Activated naive CD4-positive, alpha-beta T cell treated with anti-CD3 and anti-CD28 coated beads, Interleukin-2, amount 10 ng/mL, durations not matched to agents 7 days and 5 days (primary cell): ENCODE measurements around the gene CAPZA2.

ENCODE experiments used
- CTCF ChIA-PET: fragments of 350-600 bp; sonication (Branson Sonifier 250); formaldehyde crosslinking; loops from one replicate; lab custom pipeline; 2021; ENCODE audit warnings: antibody characterized with exemption; lab: Charles Lee
- DNase-seq: peaks from one replicate; pipeline ENCODE4 v3.0.0-alpha.2; 2020
- H3K27ac Mint-ChIP-seq: one replicate; pipeline ENCODE4 v1.8.0; 2021; ENCODE audit warnings: mild to moderate bottlenecking, moderate library complexity, mixed read lengths
- H3K27me3 Mint-ChIP-seq: one replicate; pipeline ENCODE4 v1.8.0; 2021; ENCODE audit warnings: mild to moderate bottlenecking, mixed read lengths
- H3K36me3 Mint-ChIP-seq: one replicate; pipeline ENCODE4 v1.8.0; 2021; ENCODE audit warnings: mixed read lengths
- H3K4me1 Mint-ChIP-seq: one replicate; pipeline ENCODE4 v1.8.0; 2021; ENCODE audit warnings: mixed read lengths
- H3K4me3 Mint-ChIP-seq: one replicate; pipeline ENCODE4 v1.8.0; 2021; ENCODE audit warnings: mild to moderate bottlenecking, moderate library complexity, mixed read lengths
- H3K9me3 Mint-ChIP-seq: one replicate; pipeline ENCODE4 v1.8.0; 2021; ENCODE audit warnings: mixed read lengths

The CAPZA2 gene

DNA sequence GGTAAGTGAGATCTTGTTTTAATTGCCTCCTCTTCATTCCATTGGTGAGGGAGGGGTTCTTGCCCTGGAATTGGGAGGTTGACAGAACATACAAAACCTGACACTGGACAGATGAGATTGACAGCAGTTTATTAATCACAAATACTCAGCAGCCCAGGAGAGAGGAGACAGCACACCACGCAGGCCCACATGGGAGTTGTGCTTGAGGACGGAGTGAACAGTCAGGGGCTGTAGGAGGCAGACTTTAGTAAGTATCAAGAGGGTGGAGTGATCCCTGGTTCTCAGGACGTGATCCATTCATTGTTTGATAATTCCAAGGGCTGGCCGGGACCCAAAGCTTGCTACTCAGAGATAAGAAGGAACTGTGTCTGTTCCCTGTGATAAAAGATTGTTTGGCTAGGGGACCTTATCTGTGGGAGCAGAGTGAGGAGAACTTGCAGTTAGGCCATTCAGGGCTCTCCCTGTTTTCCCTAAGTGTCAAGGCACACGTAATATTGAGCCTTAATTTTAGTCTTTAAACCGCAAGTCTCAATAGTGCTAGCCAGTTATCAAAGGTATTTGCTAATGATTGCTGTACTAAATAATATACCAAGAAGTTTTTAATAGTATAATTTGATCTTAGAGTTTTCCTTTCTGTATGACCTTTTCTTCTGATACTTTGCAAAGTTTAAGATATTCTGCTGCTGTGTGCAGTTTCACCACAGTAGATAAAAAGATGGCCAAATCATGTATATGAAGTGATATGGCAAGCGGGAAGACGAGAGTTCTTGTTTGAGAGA, 14.5 kb downstream of the CAPZA2 start:
- H3K36me3 Mint-ChIP-seq = peaks cover 11% of the 10 kb centered on the region
- H3K9me3 Mint-ChIP-seq = no peaks in the 10 kb centered on the region
- DNase-seq = no peak
- H3K27ac Mint-ChIP-seq = no peak overlapping the region
- CTCF ChIA-PET = no interaction called here
- H3K27me3 Mint-ChIP-seq = no peaks in the 10 kb centered on the region
- H3K4me3 Mint-ChIP-seq = no peak overlapping the region
- H3K4me1 Mint-ChIP-seq = peaks cover 27% of the 10 kb centered on the region

GRCh38 chr7:116877443-116878217, 15.2 kb downstream of the CAPZA2 start:
- Mint-ChIP-seq H3K9me3 (no peaks in the 10 kb centered on the region), H3K4me1 (peaks cover 22% of the 10 kb centered on the region), H3K36me3 (peaks cover 10% of the 10 kb centered on the region), H3K4me3 (no peak overlapping the region), H3K27me3 (no peaks in the 10 kb centered on the region), H3K27ac (no peak overlapping the region)
- CTCF ChIA-PET = no interaction called here
- no peak for DNase-seq

GRCh38 chr7:116884691-116885090, 22.3 kb downstream of the CAPZA2 start:
- CTCF ChIA-PET = no interaction called here
- H3K4me3 Mint-ChIP-seq = no peak overlapping the region
- peaks cover 5% of the 10 kb centered on the region for H3K4me1 Mint-ChIP-seq
- peaks cover 28% of the 10 kb centered on the region for H3K36me3 Mint-ChIP-seq
- H3K27me3 Mint-ChIP-seq = no peaks in the 10 kb centered on the region
- peaks cover 9% of the 10 kb centered on the region for H3K9me3 Mint-ChIP-seq
- no peak for DNase-seq
- H3K27ac Mint-ChIP-seq = no peak overlapping the region

GRCh38 chr7:116885724-116886123, 23.3 kb downstream of the CAPZA2 start:
- Mint-ChIP-seq H3K27ac (no peak overlapping the region), H3K27me3 (no peaks in the 10 kb centered on the region), H3K36me3 (peaks cover 31% of the 10 kb centered on the region), H3K9me3 (peaks cover 9% of the 10 kb centered on the region), H3K4me3 (no peak overlapping the region), H3K4me1 (peaks cover 5% of the 10 kb centered on the region)
- no peak for DNase-seq
- CTCF ChIA-PET = interaction anchor here (1.4 kb wide), 1 partner anchor 21 kb away, joined by 3 read pairs; no protein-coding TSS in a partner anchor

GRCh38 chr7:116886543-116887156, 24.3 kb downstream of the CAPZA2 start:
- H3K9me3 Mint-ChIP-seq = peaks cover 9% of the 10 kb centered on the region
- H3K27ac Mint-ChIP-seq = no peak overlapping the region
- H3K36me3 Mint-ChIP-seq = peaks cover 31% of the 10 kb centered on the region
- H3K4me1 Mint-ChIP-seq = peaks cover 5% of the 10 kb centered on the region
- no peak overlapping the region for H3K4me3 Mint-ChIP-seq
- no peaks in the 10 kb centered on the region for H3K27me3 Mint-ChIP-seq
- CTCF ChIA-PET = interaction anchor here (1.4 kb wide), 1 partner anchor 22 kb away, joined by 3 read pairs; no protein-coding TSS in a partner anchor
- DNase-seq = no peak

- no peak overlapping the region for H3K27ac Mint-ChIP-seq
- H3K9me3 Mint-ChIP-seq = peaks cover 9% of the 10 kb centered on the region
- DNase-seq = no peak
- H3K27me3 Mint-ChIP-seq = no peaks in the 10 kb centered on the region
- no peak overlapping the region for H3K4me3 Mint-ChIP-seq
- H3K36me3 Mint-ChIP-seq = peaks cover 42% of the 10 kb centered on the region
- peaks cover 5% of the 10 kb centered on the region for H3K4me1 Mint-ChIP-seq
- CTCF ChIA-PET = interaction anchor here (1.1 kb wide), 1 partner anchor 10 kb away, joined by 3 read pairs; no protein-coding TSS in a partner anchor
Observed at GRCh38 chr7:116888895-116889294, 26.5 kb downstream of the CAPZA2 start.

DNA sequence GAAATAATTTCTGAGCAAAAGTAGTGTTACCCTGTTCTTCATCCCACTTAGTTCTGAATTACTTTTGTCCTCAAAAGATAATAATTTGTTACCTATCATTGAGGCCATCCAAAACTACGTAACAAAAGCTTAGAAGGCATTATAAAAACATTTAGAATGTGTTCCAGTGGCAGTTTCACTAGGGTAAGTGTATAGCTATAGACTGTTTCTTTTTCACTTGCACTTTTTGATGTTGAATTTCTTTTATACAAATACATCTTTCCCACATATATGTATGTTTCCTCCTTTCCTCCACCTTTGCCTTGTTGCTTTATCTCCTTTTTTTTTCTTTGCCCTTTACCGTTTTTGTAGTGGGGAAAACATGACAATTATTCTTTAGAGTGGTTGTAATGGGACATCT, 33.5 kb downstream of the CAPZA2 start:
- Mint-ChIP-seq H3K27ac (no peak overlapping the region), H3K4me1 (no peaks in the 10 kb centered on the region), H3K9me3 (no peaks in the 10 kb centered on the region), H3K27me3 (no peaks in the 10 kb centered on the region), H3K36me3 (peaks cover 38% of the 10 kb centered on the region), H3K4me3 (no peak overlapping the region)
- no peak for DNase-seq
- CTCF ChIA-PET = interaction anchor here (1.7 to 1.8 kb wide), 2 partner anchors 34 to 90 kb away, joined by 5 read pairs; no protein-coding TSS in a partner anchor

- Mint-ChIP-seq H3K4me1 (no peaks in the 10 kb centered on the region), H3K36me3 (peaks cover 40% of the 10 kb centered on the region), H3K4me3 (no peak overlapping the region), H3K27ac (no peak overlapping the region), H3K27me3 (no peaks in the 10 kb centered on the region), H3K9me3 (no peaks in the 10 kb centered on the region)
- DNase-seq = no peak
- CTCF ChIA-PET = interaction anchor here (1.2 to 1.6 kb wide), 2 partner anchors 9 to 229 kb away, joined by 3 to 4 read pairs; no protein-coding TSS in a partner anchor
Observed at GRCh38 chr7:116897661-116898060, 35.3 kb downstream of the CAPZA2 start.

GRCh38 chr7:116899308-116899707, 36.9 kb downstream of the CAPZA2 start:
- no peak overlapping the region for H3K4me3 Mint-ChIP-seq
- no peaks in the 10 kb centered on the region for H3K9me3 Mint-ChIP-seq
- no peak overlapping the region for H3K27ac Mint-ChIP-seq
- no peaks in the 10 kb centered on the region for H3K4me1 Mint-ChIP-seq
- CTCF ChIA-PET = interaction anchor here (1.6 kb wide), 1 partner anchor 10 kb away, joined by 3 read pairs; no protein-coding TSS in a partner anchor
- H3K27me3 Mint-ChIP-seq = no peaks in the 10 kb centered on the region
- no peak for DNase-seq
- peaks cover 38% of the 10 kb centered on the region for H3K36me3 Mint-ChIP-seq

GRCh38 chr7:116901143-116901542, 38.8 kb downstream of the CAPZA2 start:
- no peak overlapping the region for H3K27ac Mint-ChIP-seq
- no peaks in the 10 kb centered on the region for H3K9me3 Mint-ChIP-seq
- H3K27me3 Mint-ChIP-seq = no peaks in the 10 kb centered on the region
- H3K4me1 Mint-ChIP-seq = no peaks in the 10 kb centered on the region
- no peak for DNase-seq
- no peak overlapping the region for H3K4me3 Mint-ChIP-seq
- H3K36me3 Mint-ChIP-seq = peaks cover 36% of the 10 kb centered on the region
- CTCF ChIA-PET = no interaction called here

DNA sequence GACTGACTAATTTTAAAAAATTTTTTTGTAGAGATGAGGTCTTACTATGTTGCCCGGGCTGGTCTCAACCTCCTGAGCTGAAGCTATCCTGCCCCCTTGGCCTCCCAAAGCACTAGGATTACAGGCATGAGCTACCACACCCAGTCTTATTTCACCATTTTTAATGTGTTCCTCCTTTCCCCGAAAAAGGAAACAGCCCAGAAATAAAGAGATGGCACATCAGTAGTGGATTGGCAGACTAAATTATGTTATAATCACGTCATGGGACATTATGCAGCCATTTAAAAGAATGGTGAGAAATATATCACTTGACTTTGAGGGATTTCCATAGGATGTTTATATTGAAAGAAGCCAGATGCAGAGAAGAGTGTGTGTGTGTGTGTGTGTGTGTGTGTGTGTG, 40.5 kb downstream of the CAPZA2 start:
- Mint-ChIP-seq H3K27me3 (no peaks in the 10 kb centered on the region), H3K4me1 (no peaks in the 10 kb centered on the region), H3K36me3 (peaks cover 43% of the 10 kb centered on the region), H3K27ac (no peak overlapping the region), H3K4me3 (no peak overlapping the region), H3K9me3 (no peaks in the 10 kb centered on the region)
- CTCF ChIA-PET = no interaction called here
- no peak for DNase-seq

GRCh38 chr7:116906391-116906790, 44.0 kb downstream of the CAPZA2 start:
- Mint-ChIP-seq H3K9me3 (no peaks in the 10 kb centered on the region), H3K4me1 (no peaks in the 10 kb centered on the region), H3K4me3 (no peak overlapping the region), H3K27me3 (no peaks in the 10 kb centered on the region), H3K27ac (no peak overlapping the region), H3K36me3 (peaks cover 39% of the 10 kb centered on the region)
- CTCF ChIA-PET = no interaction called here
- no peak for DNase-seq

DNA sequence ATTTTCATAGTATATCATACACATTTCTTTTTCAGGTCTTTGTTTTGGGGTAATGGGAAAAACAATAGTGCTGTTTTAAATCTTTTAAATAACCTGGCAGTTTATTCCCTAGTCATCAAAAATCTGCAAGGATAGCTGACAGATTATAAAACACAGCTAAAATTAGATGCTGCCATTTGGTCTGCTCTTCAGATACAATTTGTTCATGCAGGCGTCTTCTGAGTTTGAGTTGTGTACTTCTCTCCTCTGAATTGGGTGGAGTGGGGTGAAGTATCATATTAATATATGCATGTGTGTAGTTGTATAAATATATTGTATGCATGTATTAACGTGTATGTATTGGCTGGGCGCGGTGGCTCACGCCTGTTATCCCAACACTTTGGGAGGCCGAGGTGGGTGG, 48.0 kb downstream of the CAPZA2 start:
- H3K4me3 Mint-ChIP-seq = no peak overlapping the region
- no peak for DNase-seq
- no peaks in the 10 kb centered on the region for H3K9me3 Mint-ChIP-seq
- CTCF ChIA-PET = interaction anchor here (1.2 to 1.4 kb wide), 2 partner anchors 18 to 23 kb away, joined by 3 read pairs; no protein-coding TSS in a partner anchor
- no peaks in the 10 kb centered on the region for H3K4me1 Mint-ChIP-seq
- H3K27me3 Mint-ChIP-seq = no peaks in the 10 kb centered on the region
- no peak overlapping the region for H3K27ac Mint-ChIP-seq
- peaks cover 47% of the 10 kb centered on the region for H3K36me3 Mint-ChIP-seq

- CTCF ChIA-PET = interaction anchor here (1.4 kb wide), 1 partner anchor 21 kb away, joined by 3 read pairs; no protein-coding TSS in a partner anchor
- no peaks in the 10 kb centered on the region for H3K9me3 Mint-ChIP-seq
- no peak overlapping the region for H3K4me3 Mint-ChIP-seq
- no peak overlapping the region for H3K27ac Mint-ChIP-seq
- no peak for DNase-seq
- peaks cover 45% of the 10 kb centered on the region for H3K36me3 Mint-ChIP-seq
- no peaks in the 10 kb centered on the region for H3K27me3 Mint-ChIP-seq
- H3K4me1 Mint-ChIP-seq = no peaks in the 10 kb centered on the region
Observed at GRCh38 chr7:116911801-116912200, 49.4 kb downstream of the CAPZA2 start.
